Activated CD8-positive, alpha-beta memory T cell treated with anti-CD3 and anti-CD28 coated beads, Interleukin-2, amount 50 U/mL, for 48 hours (primary cell): ENCODE data around the gene VSIG10L.

Experiments used
- DNase-seq: peaks from one replicate; pipeline ENCODE4 v3.0.0-alpha.2; 2020

Gene VSIG10L

GRCh38 chr19:51311351-51312257, 30.3 kb downstream of the VSIG10L start, which contains the start of gene IGLON5:
Gene IGLON5 (plus strand): TSS chr19:51311644. CDS start chr19:51311848, 204 bp downstream.
- no peak for DNase-seq

- no peak for DNase-seq
Observed at GRCh38 chr19:51305479-51305878, 36.5 kb downstream of the VSIG10L start.

- DNase-seq = no peak
Observed at GRCh38 chr19:51301266-51301665, 40.7 kb downstream of the VSIG10L start.

GRCh38 chr19:51297406-51297805, 44.5 kb downstream of the VSIG10L start:
- DNase-seq = no peak

GRCh38 chr19:51296336-51297093, 45.4 kb downstream of the VSIG10L start:
- DNase-seq = no peak

- DNase-seq = no peak
Observed at GRCh38 chr19:51295382-51296126, 46.4 kb downstream of the VSIG10L start.

- DNase-seq = no peak
Observed at GRCh38 chr19:51294977-51295375, 47.0 kb downstream of the VSIG10L start.

GRCh38 chr19:51294211-51294976, 47.5 kb downstream of the VSIG10L start:
- no peak for DNase-seq

GRCh38 chr19:51293571-51294210, 48.2 kb downstream of the VSIG10L start:
- DNase-seq = no peak

GRCh38 chr19:51292971-51293370, 49.0 kb downstream of the VSIG10L start:
- no peak for DNase-seq

GRCh38 chr19:51289635-51290034, 52.3 kb downstream of the VSIG10L start:
- no peak for DNase-seq

GRCh38 chr19:51285682-51286081, 56.3 kb downstream of the VSIG10L start:
- no peak for DNase-seq

GRCh38 chr19:51282335-51282734, 59.6 kb downstream of the VSIG10L start:
- no peak for DNase-seq
